ENCODE data around the gene SLC5A4. TPM values are rescaled to one million over a fixed set of nuclear protein-coding genes. Genes with fewer than 3 reads are reported as not detected.

SLC5A4 gene
- total and polyA plus RNA-seq, 4 donors: 0.03 to 0.75 (median 0.19) TPM

GRCh38 chr22:32211011-32211410 lies 44.1 kb downstream of the SLC5A4 start:
- Histone ChIP-seq H3K9me3 (ENCODE audit: control insufficient read depth in 4 of 4, low read length in 3 of 4) (no peaks in the 10 kb centered on the region), H3K9ac (ENCODE audit: low read depth in 1 of 2, low read length in 2 of 2) (no peak overlapping the region), H3K27me3 (ENCODE audit: control insufficient read depth in 4 of 4, insufficient read depth in 4 of 4, low read length in 3 of 4) (no peaks in the 10 kb centered on the region), H3K4me3 (ENCODE audit: low read depth in 1 of 3, low read length in 3 of 3) (no peak overlapping the region), H3K36me3 (ENCODE audit: control insufficient read depth in 4 of 4, insufficient read depth in 3 of 4, low read depth in 1 of 4, low read length in 3 of 4) (no peaks in the 10 kb centered on the region), H3K27ac (ENCODE audit: low read depth in 1 of 2, low read length in 2 of 2) (no peak overlapping the region), H3K4me1 (ENCODE audit: control insufficient read depth in 4 of 4, insufficient read depth in 4 of 4, low read length in 3 of 4) (peaks cover 0 to 6% (median 3%) of the 10 kb centered on the region in 4 donors)
- DNase-seq (ENCODE audit: low spot score): no peak
- TF ChIP-seq GABPA (IDR thresholded peaks at IDR 0.05 in 1 of 2, conservative IDR thresholded peaks at IDR 0.05 in 1 of 2) (no peak), EGR1 (IDR thresholded peaks at IDR 0.05; ENCODE audit: low read depth in 2 of 2) (no peak), HNF4A (conservative IDR thresholded peaks at IDR 0.05) (no peak)
- TF ChIP-seq, protein P1, sequence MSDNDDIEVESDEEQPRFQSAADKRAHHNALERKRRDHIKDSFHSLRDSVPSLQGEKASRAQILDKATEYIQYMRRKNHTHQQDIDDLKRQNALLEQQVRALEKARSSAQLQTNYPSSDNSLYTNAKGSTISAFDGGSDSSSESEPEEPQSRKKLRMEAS (IDR thresholded peaks at IDR 0.05): no peak
- TF ChIP-seq, protein P2, sequence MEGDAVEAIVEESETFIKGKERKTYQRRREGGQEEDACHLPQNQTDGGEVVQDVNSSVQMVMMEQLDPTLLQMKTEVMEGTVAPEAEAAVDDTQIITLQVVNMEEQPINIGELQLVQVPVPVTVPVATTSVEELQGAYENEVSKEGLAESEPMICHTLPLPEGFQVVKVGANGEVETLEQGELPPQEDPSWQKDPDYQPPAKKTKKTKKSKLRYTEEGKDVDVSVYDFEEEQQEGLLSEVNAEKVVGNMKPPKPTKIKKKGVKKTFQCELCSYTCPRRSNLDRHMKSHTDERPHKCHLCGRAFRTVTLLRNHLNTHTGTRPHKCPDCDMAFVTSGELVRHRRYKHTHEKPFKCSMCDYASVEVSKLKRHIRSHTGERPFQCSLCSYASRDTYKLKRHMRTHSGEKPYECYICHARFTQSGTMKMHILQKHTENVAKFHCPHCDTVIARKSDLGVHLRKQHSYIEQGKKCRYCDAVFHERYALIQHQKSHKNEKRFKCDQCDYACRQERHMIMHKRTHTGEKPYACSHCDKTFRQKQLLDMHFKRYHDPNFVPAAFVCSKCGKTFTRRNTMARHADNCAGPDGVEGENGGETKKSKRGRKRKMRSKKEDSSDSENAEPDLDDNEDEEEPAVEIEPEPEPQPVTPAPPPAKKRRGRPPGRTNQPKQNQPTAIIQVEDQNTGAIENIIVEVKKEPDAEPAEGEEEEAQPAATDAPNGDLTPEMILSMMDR (IDR thresholded peaks at IDR 0.05; ENCODE audit: low read depth, low read length, missing input control): no peak
- 83% methylated on average over 7 of the region's 7 CpGs for WGBS

DNA sequence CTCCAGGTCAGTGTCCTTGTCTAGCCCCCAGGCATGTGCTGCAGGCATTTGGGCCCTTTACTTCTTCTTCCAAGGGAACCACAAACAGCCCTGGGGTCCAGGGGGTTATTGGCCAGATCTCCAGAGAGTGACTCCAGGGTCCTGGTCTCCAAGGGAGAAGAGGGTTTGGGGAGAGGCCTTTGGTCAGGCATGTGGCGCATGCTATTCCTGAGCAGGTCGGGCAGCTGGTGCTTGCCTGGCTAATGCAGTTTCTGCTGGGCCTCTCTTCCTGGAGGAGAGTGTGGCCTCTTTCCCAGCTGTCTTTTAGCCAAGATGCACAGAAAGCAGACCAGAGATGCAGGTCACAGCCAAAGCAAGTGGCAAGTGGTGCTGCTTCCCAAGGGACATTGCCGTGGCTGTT lies 46.5 kb downstream of the SLC5A4 start:
- WGBS: 97% methylated on average over 3 of the region's 3 CpGs
- DNase-seq (ENCODE audit: low spot score): no peak
- Histone ChIP-seq H3K9me3 (ENCODE audit: control insufficient read depth in 4 of 4, low read length in 3 of 4) (no peaks in the 10 kb centered on the region), H3K27me3 (ENCODE audit: control insufficient read depth in 4 of 4, insufficient read depth in 4 of 4, low read length in 3 of 4) (no peaks in the 10 kb centered on the region), H3K4me1 (ENCODE audit: control insufficient read depth in 4 of 4, insufficient read depth in 4 of 4, low read length in 3 of 4) (peaks cover 0 to 11% (median 5%) of the 10 kb centered on the region in 4 donors), H3K9ac (ENCODE audit: low read depth in 1 of 2, low read length in 2 of 2) (no peak overlapping the region), H3K27ac (ENCODE audit: low read depth in 1 of 2, low read length in 2 of 2) (no peak overlapping the region), H3K4me3 (ENCODE audit: low read depth in 1 of 3, low read length in 3 of 3) (no peak overlapping the region), H3K36me3 (ENCODE audit: control insufficient read depth in 4 of 4, insufficient read depth in 3 of 4, low read depth in 1 of 4, low read length in 3 of 4) (no peaks in the 10 kb centered on the region)
- TF ChIP-seq FOXA1 (IDR thresholded peaks at IDR 0.05): no peak
- no peak for TF ChIP-seq EGR1 (IDR thresholded peaks at IDR 0.05; ENCODE audit: low read depth in 2 of 2)
- no peak for TF ChIP-seq HNF4A (conservative IDR thresholded peaks at IDR 0.05)
- no peak for TF ChIP-seq JUND (IDR thresholded peaks at IDR 0.05)
- no peak for TF ChIP-seq SP1 (IDR thresholded peaks at IDR 0.05)
- TF ChIP-seq, protein P2 (IDR thresholded peaks at IDR 0.05; ENCODE audit: low read depth, low read length, missing input control): no peak
- TF ChIP-seq GABPA (IDR thresholded peaks at IDR 0.05 in 1 of 2, conservative IDR thresholded peaks at IDR 0.05 in 1 of 2): no peak
- TF ChIP-seq YY1 (IDR thresholded peaks at IDR 0.05): no peak
- TF ChIP-seq, protein P1 (IDR thresholded peaks at IDR 0.05): no peak
- no peak for TF ChIP-seq FOXA2 (IDR thresholded peaks at IDR 0.05)
- no peak for TF ChIP-seq RXRA (IDR thresholded peaks at IDR 0.05)

GRCh38 chr22:32207971-32208480 lies 47.1 kb downstream of the SLC5A4 start:
- Histone ChIP-seq H3K4me3 (ENCODE audit: low read depth in 1 of 3, low read length in 3 of 3) (no peak overlapping the region), H3K36me3 (ENCODE audit: control insufficient read depth in 4 of 4, insufficient read depth in 3 of 4, low read depth in 1 of 4, low read length in 3 of 4) (no peaks in the 10 kb centered on the region), H3K9ac (ENCODE audit: low read depth in 1 of 2, low read length in 2 of 2) (no peak overlapping the region), H3K27ac (ENCODE audit: low read depth in 1 of 2, low read length in 2 of 2) (no peak overlapping the region), H3K27me3 (ENCODE audit: control insufficient read depth in 4 of 4, insufficient read depth in 4 of 4, low read length in 3 of 4) (no peaks in the 10 kb centered on the region), H3K9me3 (ENCODE audit: control insufficient read depth in 4 of 4, low read length in 3 of 4) (no peaks in the 10 kb centered on the region), H3K4me1 (ENCODE audit: control insufficient read depth in 4 of 4, insufficient read depth in 4 of 4, low read length in 3 of 4) (peaks cover under 1 to 17% (median 8%) of the 10 kb centered on the region in 4 donors)
- WGBS: 92% methylated on average over 4 of the region's 4 CpGs
- no peak for TF ChIP-seq FOXA1 (IDR thresholded peaks at IDR 0.05)
- TF ChIP-seq JUND (IDR thresholded peaks at IDR 0.05): no peak
- TF ChIP-seq, protein P1 (IDR thresholded peaks at IDR 0.05): no peak
- no peak for TF ChIP-seq RAD21 (IDR thresholded peaks at IDR 0.05)
- no peak for DNase-seq (ENCODE audit: low spot score)

Data from liver (tissue), 9 donors.